Activated naive CD4-positive, alpha-beta T cell treated with anti-CD3 and anti-CD28 coated beads for 36 hours (primary cell): ENCODE measurements around the gene RND1. TPM values are rescaled to one million over a fixed set of nuclear protein-coding genes. Genes with fewer than 3 reads are reported as not detected.
"Not testable (repeated sequence)": the region's sequence is repeated elsewhere in the genome, so short reads cannot be mapped to it uniquely, and the experiment has no call there.

Source experiments
- CTCF ChIA-PET: fragments of 350-600 bp; sonication (Branson Sonifier 250); formaldehyde crosslinking; loops from one replicate; lab custom pipeline; 2021; ENCODE audit warnings: antibody characterized with exemption; lab: Charles Lee
- DNase-seq: peaks from one replicate; pipeline ENCODE4 v3.0.0-alpha.2; 2020
- H3K27ac Mint-ChIP-seq: one replicate; pipeline ENCODE4 v1.8.0; 2021; ENCODE audit warnings: mild to moderate bottlenecking, mixed read lengths
- H3K27me3 Mint-ChIP-seq: one replicate; pipeline ENCODE4 v1.8.0; 2021; ENCODE audit warnings: low read depth, mixed read lengths
- H3K36me3 Mint-ChIP-seq: one replicate; pipeline ENCODE4 v1.8.0; 2021; ENCODE audit warnings: low read depth, mixed read lengths
- H3K4me1 Mint-ChIP-seq: one replicate; pipeline ENCODE4 v1.8.0; 2021; ENCODE audit warnings: low read depth, mixed read lengths
- H3K4me3 Mint-ChIP-seq: one replicate; pipeline ENCODE4 v1.8.0; 2021; ENCODE audit warnings: mild to moderate bottlenecking, moderate library complexity, mixed read lengths
- H3K9me3 Mint-ChIP-seq: one replicate; pipeline ENCODE4 v1.8.0; 2021; ENCODE audit warnings: mixed read lengths
- intact Hi-C: fragments of 100-400 bp; cut with micrococcal nuclease; formaldehyde crosslinking; loops from one replicate; pipeline ENCODE4 v1.15.1; 2023
- total RNA-seq, 2 experiments: library from RNA; stranded (reverse); gene quantifications; one replicate each; pipeline ENCODE4 v1.2.3, GENCODE V29; 2021

RND1 gene
- 1 to 10 TPM; 6.8 to 7.4 TPM for total RNA-seq

GRCh38 chr12:48865281-48866051, at the start of gene RND1:
RND1 (minus strand) TSS chr12:48865870; CDS start chr12:48865767, 103 bp downstream.
- CTCF ChIA-PET: interaction anchor here (0.5 to 9.2 kb wide), 9 partner anchors 11 to 223 kb away, joined by 3 to 86 read pairs (median 4); partner anchors contain the start of gene DDX23
- H3K4me1 Mint-ChIP-seq: peaks cover 22% of the 10 kb centered on the region
- H3K9me3 Mint-ChIP-seq: no peaks in the 10 kb centered on the region
- H3K27me3 Mint-ChIP-seq: peaks cover 22% of the 10 kb centered on the region
- peak; percentile 93 for DNase-seq
- H3K4me3 Mint-ChIP-seq: peak within 1 kb of the TSS; percentile 87
- peaks cover 5% of the 10 kb centered on the region for H3K36me3 Mint-ChIP-seq
- intact Hi-C loops: loop anchor here (1.0 to 2.0 kb wide), 6 partner anchors 13 to 183 kb away; partner anchors contain the start of genes CCNT1, DDX23, FKBP11 and KANSL2
- H3K27ac Mint-ChIP-seq: peak within 1 kb of the TSS; percentile 62

- Mint-ChIP-seq H3K27me3 (no peaks in the 10 kb centered on the region), H3K36me3 (no peaks in the 10 kb centered on the region), H3K4me3 (no peak overlapping the region), H3K9me3 (no peaks in the 10 kb centered on the region), H3K27ac (no peak overlapping the region), H3K4me1 (no peaks in the 10 kb centered on the region)
- DNase-seq: no peak
- CTCF ChIA-PET: interaction anchor here (0.8 to 1.6 kb wide), 5 partner anchors 11 to 78 kb away, joined by 3 to 6 read pairs (median 5); no protein-coding TSS in a partner anchor
- intact Hi-C loops: no loop called here
Observed at GRCh38 chr12:48910196-48910595, 44.5 kb upstream of the RND1 start.

- intact Hi-C loops, H3K4me1 Mint-ChIP-seq, H3K27ac Mint-ChIP-seq, DNase-seq, H3K27me3 Mint-ChIP-seq, H3K9me3 Mint-ChIP-seq, H3K4me3 Mint-ChIP-seq, H3K36me3 Mint-ChIP-seq: not testable (repeated sequence)
- CTCF ChIA-PET: interaction anchor here (0.7 to 1.6 kb wide), 4 partner anchors 11 to 56 kb away, joined by 4 to 6 read pairs (median 6); no protein-coding TSS in a partner anchor
Observed at GRCh38 chr12:48909698-48910097, 44.0 kb upstream of the RND1 start.

GRCh38 chr12:48907245-48907644, 41.6 kb upstream of the RND1 start:
- Mint-ChIP-seq H3K4me3 (no peak overlapping the region), H3K27ac (no peak overlapping the region), H3K27me3 (no peaks in the 10 kb centered on the region), H3K36me3 (no peaks in the 10 kb centered on the region), H3K9me3 (no peaks in the 10 kb centered on the region), H3K4me1 (peaks cover 6% of the 10 kb centered on the region)
- intact Hi-C loops: no loop called here
- CTCF ChIA-PET: interaction anchor here (1.0 kb wide), 1 partner anchor 81 kb away, joined by 5 read pairs; no protein-coding TSS in a partner anchor
- DNase-seq: no peak

- H3K27ac Mint-ChIP-seq: no peak overlapping the region
- intact Hi-C loops: loop anchor here (1.0 to 2.0 kb wide), 3 partner anchors 32 to 91 kb away; partner anchors contain the start of gene DDX23
- CTCF ChIA-PET: interaction anchor here (0.5 to 5.3 kb wide), 20 partner anchors 9 to 1004 kb away, joined by 3 to 48 read pairs (median 6); partner anchors contain the start of genes DDX23, RND1 and WNT1
Observed at GRCh38 chr12:48903982-48904411, 38.3 kb upstream of the RND1 start.

GRCh38 chr12:48903363-48903981, 37.8 kb upstream of the RND1 start:
- Mint-ChIP-seq H3K4me1 (peaks cover 6% of the 10 kb centered on the region), H3K36me3 (no peaks in the 10 kb centered on the region), H3K27ac (no peak overlapping the region), H3K27me3 (no peaks in the 10 kb centered on the region), H3K4me3 (peak overlapping the region; percentile 59), H3K9me3 (no peaks in the 10 kb centered on the region)
- DNase-seq: no peak
- CTCF ChIA-PET: interaction anchor here (0.6 to 5.3 kb wide), 19 partner anchors 9 to 1003 kb away, joined by 3 to 48 read pairs (median 5); partner anchors contain the start of genes DDX23, RND1 and WNT1
- intact Hi-C loops: no loop called here

More at GRCh38 chr12:48903982-48904411, 38.3 kb upstream of the RND1 start:
- no peaks in the 10 kb centered on the region for H3K36me3 Mint-ChIP-seq
- H3K27me3 Mint-ChIP-seq: no peaks in the 10 kb centered on the region
- peak overlapping the region; percentile 67 for H3K4me3 Mint-ChIP-seq
- peak; percentile 92 for DNase-seq
- H3K9me3 Mint-ChIP-seq: no peaks in the 10 kb centered on the region
- H3K4me1 Mint-ChIP-seq: peaks cover 6% of the 10 kb centered on the region

GRCh38 chr12:48901278-48901677, 35.6 kb upstream of the RND1 start:
- DNase-seq: no peak
- Mint-ChIP-seq H3K9me3 (no peaks in the 10 kb centered on the region), H3K36me3 (no peaks in the 10 kb centered on the region), H3K27me3 (no peaks in the 10 kb centered on the region), H3K4me3 (no peak overlapping the region), H3K4me1 (peaks cover 6% of the 10 kb centered on the region), H3K27ac (no peak overlapping the region)
- intact Hi-C loops: no loop called here
- CTCF ChIA-PET: interaction anchor here (1.2 to 5.3 kb wide), 4 partner anchors 11 to 49 kb away, joined by 3 to 48 read pairs (median 18); partner anchors contain the start of gene DDX23

GRCh38 chr12:48899651-48900050, 34.0 kb upstream of the RND1 start:
- Mint-ChIP-seq H3K4me3 (no peak overlapping the region), H3K27ac (no peak overlapping the region), H3K36me3 (no peaks in the 10 kb centered on the region), H3K9me3 (no peaks in the 10 kb centered on the region), H3K4me1 (peaks cover 6% of the 10 kb centered on the region), H3K27me3 (no peaks in the 10 kb centered on the region)
- intact Hi-C loops: no loop called here
- CTCF ChIA-PET: interaction anchor here (0.6 to 5.3 kb wide), 10 partner anchors 10 to 120 kb away, joined by 3 to 27 read pairs (median 4); partner anchors contain the start of gene DDX23
- no peak for DNase-seq

- Mint-ChIP-seq H3K27ac (no peak overlapping the region), H3K4me1 (peaks cover 5% of the 10 kb centered on the region), H3K4me3 (no peak overlapping the region), H3K36me3 (no peaks in the 10 kb centered on the region), H3K9me3 (no peaks in the 10 kb centered on the region), H3K27me3 (peaks cover 13% of the 10 kb centered on the region)
- intact Hi-C loops: no loop called here
- CTCF ChIA-PET: interaction anchor here (0.6 to 3.5 kb wide), 8 partner anchors 9 to 1390 kb away, joined by 3 to 16 read pairs (median 5); a partner anchor contains a TSS
- no peak for DNase-seq
Observed at GRCh38 chr12:48894271-48894670, 28.6 kb upstream of the RND1 start.

- no peaks in the 10 kb centered on the region for H3K36me3 Mint-ChIP-seq
- intact Hi-C loops: loop anchor here (1.0 to 2.0 kb wide), 5 partner anchors 26 to 138 kb away; partner anchors contain the start of genes CACNB3 and RND1
- H3K9me3 Mint-ChIP-seq: no peaks in the 10 kb centered on the region
- peaks cover 5% of the 10 kb centered on the region for H3K4me1 Mint-ChIP-seq
- peak; percentile 86 for DNase-seq
- peak overlapping the region; percentile 24 for H3K4me3 Mint-ChIP-seq
- CTCF ChIA-PET: interaction anchor here (0.5 to 7.5 kb wide), 26 partner anchors 9 to 280 kb away, joined by 3 to 275 read pairs (median 5); partner anchors contain the start of genes DDX23, RND1 and WNT1
- peaks cover 13% of the 10 kb centered on the region for H3K27me3 Mint-ChIP-seq
- no peak overlapping the region for H3K27ac Mint-ChIP-seq
Observed at GRCh38 chr12:48890657-48891418, 25.2 kb upstream of the RND1 start.

GRCh38 chr12:48889679-48890078, 24.0 kb upstream of the RND1 start:
- H3K4me1 Mint-ChIP-seq: peaks cover 5% of the 10 kb centered on the region
- DNase-seq: no peak
- CTCF ChIA-PET: interaction anchor here (0.8 to 7.5 kb wide), 19 partner anchors 8 to 281 kb away, joined by 3 to 275 read pairs (median 5); partner anchors contain the start of genes DDX23 and RND1
- no peak overlapping the region for H3K27ac Mint-ChIP-seq
- peaks cover 13% of the 10 kb centered on the region for H3K27me3 Mint-ChIP-seq
- intact Hi-C loops: loop anchor here (1.0 to 2.0 kb wide), 5 partner anchors 24 to 137 kb away; partner anchors contain the start of genes CACNB3 and RND1
- no peaks in the 10 kb centered on the region for H3K9me3 Mint-ChIP-seq
- no peak overlapping the region for H3K4me3 Mint-ChIP-seq
- H3K36me3 Mint-ChIP-seq: no peaks in the 10 kb centered on the region
